ENCODE measurements around the gene MYH6.

Gene MYH6

DNA sequence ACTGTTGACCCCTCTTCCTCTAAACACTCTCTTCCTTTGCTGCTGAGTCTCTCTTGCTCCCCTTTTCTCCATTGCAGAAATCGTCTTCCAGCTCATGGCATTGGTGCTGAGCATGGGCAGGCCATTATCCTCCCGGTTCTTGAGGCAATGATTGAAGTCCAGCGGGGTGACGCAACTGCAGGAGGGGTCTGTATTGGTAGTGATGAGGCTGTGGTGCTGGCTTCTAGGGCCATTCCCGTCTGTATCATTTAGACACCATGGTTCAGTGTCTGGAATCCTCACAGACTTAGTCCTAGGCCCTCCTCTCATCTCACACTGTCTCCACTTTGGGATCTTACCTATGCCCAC is 54.7 kb downstream of the MYH6 start:
- no peak for DNase-seq

DNA sequence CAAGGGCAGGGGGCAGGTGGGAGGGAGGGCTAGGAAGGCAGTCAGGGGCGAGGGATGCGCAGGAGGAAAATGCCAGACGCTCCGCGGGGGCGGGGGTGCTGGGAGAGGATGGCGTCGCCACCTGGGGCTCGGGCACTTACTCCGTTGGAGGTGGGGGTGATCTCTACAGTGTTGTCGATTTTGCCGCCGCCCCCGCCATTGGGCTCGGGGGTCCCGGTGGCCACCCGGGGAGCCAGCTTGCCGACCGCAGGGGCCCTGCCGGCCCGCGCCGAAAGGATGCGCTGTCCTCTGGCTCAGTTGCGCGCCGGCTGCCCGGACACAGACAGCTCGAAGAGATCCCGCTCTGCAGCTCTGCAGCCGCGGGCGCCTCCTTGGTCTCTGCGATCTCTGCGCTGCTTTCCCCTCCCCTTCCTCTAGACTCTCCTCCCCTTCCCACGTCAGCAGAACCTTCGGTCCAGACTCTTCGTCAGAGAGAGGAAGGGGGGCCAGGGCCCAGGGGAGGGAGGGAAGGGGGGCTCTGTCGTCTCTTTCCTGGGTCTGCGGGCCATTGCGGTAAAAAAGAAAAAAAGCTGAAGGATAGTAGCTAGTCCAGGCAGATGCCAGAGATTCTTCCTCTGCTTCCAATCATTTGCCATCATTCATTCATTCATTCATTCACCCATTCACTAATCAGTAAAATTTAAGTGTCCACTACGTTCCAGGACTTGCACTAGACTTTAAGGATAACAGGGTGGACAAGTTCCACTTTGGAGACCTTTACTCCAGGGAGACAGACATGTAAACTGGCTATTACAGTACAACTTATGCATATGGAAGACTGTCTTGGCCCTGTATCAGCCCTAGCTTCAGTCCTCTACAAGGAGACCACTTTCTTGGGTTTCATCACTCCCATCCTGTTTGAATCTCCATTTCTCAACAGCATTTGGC is 55.3 kb downstream of the MYH6 start, which contains the start of gene SLC22A17:
Gene SLC22A17 (minus strand): TSS at position 382 of the 927 bp plus-strand sequence.
- DNase-seq = peak; percentile 86

DNA sequence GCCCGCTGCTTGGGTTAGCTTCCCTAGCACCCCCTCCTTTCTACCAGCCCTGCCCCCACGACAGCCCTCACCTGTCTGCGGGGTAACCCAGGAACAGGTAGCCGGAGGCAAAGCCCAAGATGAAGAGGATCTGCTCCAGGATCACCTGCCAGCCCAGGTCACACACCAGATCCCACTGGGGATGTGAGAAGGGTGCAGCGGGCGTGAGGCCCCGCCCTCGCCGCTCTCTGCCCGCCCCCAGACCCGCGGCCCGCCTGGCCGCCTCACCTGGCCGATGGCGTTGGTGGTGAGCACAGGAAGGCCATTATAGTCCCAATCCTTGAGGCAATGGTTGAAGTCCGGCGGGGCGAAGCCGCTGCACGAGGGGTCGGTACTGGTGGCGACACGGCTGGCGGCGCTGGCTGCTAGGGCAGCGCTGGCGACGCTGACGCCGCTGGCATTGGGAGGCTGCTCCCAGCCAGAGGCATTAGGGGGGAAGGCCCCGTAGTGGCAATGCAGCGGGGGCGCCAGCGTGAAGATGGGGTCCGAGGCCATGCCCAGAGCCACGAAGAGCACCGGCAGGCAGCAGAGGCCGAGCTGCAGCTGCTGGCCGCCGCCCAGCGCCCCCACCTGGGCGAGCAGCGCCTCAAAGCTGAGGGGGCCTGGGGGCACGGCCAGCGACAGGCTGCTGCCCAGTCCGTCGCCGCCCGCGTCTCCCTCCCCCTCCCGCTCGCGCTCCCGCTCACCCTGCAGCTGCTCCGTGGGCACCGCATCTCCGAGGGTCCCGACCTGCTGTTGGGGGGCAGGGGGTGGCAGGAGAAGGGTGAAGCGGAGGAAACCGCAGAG is 56.2 kb downstream of the MYH6 start:
- no peak for DNase-seq

DNA sequence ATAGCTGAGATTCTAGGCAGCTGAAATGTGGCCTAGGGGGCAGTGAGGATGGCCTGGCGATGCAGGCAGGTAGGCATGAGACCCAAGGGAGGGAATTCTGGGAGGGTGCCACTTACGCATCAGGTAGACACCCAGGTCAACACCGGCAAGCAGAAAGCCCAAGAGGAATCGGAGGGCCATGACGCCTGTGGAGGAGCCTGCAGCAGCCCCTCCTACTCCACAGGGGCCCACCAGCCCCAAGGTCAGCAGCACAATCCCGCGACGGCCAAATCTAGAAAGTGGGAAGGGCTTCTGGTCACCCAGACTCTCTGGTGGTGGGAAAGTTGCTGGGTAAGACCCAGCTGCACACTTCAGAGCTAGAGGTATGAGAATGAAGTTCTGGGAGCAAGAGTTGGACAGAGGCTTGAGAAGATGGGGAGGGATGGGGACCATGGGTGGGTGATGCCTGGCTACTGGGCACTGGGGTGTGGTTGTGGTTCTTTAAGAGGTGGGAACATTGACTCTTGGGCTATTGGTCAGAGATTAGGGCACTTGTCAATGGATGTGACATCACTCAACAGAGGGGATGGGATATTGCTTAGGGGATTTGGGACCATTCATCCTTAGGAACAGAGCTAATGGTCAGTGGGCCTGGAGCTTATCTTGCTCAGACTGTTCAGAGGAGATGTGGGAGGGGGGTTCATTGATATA is 58.8 kb downstream of the MYH6 start:
- DNase-seq = no peak

DNA sequence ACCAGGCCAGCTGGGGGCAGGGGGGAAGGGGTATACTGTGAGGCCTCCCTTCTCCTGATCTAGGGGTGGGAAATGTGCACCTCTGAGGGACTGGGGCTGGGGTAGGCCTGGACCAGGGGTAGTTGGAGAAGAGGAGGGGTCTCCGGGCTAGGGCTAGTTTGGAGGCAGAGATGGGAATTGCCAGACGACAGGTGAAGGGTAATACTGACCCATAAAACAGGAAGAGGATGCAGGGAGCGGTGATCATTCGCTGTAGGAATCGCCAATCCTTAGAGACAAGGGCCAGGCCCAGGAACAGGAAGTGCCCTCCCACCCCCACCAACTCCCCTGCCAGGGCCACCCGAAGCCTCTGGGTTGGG is 59.8 kb downstream of the MYH6 start:
- DNase-seq = no peak

DNA sequence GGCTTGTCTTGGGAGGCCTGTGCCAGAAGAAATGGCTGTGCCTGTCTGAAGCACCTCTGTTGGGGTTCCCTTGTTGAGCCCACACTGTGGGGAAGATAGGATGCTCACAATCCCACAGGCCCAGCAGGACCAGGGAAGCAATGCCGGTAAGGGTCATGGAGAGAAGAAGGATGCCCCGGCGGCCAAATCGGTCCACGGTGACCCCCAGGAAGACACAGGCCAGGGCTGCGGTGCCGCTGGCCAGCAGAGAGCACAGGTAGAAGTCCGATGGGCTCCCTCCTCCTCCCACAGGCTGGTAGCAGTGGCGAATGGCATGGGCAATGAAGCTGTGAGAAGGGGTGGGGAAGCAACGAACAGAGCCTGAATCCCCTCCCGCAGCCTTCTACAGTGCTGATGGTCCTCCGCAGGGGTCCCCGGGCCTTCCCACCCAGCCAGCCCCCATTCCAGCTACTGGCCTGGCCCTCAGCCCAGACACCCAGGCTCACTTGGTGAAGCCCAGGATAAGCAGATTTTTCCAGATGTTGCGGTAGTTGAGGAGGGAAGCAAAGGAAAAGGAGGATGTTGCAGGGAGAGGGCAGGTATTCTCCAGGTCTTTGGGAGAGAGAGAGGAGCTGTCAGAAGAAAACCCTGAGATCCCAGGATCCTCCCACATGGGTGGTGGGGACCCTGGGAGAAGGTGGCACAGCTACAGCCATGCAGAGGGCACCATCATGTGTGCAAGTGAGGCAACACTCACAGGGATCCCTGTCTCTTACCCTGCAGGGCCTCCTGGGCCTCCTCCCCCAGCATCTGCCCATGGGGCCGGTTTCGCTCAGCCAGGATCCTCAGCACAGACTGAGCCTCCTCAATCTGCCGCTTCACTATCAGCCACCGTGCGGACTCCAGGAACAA is 60.4 kb downstream of the MYH6 start:
- no peak for DNase-seq

DNA sequence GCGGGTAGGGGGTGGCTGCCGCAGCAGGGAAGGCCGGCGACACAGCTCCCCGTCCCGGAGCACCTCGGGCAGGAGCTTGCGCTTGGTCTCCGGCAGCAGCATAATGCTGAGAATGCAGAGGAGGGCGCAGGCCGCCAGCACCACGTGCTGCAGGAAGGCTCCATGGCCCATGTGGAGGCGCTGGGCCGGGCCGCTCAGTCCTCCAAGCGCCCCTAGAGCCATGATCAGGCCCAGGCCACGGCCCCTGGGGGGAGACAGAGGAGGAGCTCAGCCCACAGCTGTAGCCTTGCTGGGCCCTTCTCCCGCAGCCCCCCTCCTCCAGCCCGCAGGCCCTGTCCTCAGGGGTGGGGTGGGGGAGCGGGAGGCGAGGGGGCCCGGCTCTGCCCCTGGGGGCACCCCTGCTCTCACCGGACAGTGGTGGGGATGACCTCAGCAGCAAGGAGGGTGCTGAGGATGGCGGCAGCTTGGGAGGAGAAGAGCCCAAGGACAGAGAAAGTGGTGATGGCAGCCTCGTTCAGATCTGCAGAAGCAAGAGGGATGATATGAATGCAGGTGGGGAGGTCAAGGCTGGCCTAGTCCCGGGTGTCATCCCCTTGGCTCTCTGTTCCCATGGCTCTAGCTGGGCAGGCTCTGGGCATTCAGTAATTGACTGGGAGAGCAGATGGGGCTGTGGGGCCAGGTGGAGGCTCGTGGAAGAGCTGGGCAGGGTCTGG is 61.2 kb downstream of the MYH6 start:
- DNase-seq = no peak

DNA sequence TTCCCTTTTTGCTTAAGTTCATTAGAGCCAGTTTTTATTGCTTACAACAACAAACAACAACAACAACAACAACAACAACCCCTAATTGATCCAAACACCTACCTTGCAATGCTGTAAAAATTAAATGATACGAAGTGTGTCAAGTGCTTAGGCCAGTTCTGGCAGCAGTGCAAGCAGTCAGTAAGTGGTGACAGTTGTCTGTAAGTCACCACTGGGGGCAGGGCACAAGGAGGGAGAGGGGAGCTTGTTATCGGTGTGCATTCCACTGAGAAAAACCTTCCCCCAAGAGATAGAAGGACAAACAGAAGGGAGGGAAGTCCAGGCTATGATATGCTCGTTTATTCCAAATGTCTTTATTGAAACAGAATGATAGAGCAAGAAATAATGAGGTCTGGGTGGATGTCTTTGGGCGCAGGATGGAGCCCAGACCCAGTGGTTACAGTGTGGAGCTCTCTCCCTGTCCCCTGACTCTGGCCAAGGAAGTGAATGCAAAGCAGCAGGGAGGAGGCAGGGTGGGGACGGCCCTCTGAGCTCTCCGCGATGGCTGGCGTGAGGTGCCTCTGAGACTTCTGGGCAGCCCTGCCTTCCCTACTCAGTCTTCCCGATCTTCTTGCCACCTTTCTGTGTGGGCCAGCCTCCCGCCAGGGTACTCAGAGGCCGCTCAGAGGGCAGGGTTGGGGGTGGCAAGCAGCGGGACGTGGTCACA is 61.9 kb downstream of the MYH6 start:
- DNase-seq = no peak

DNA sequence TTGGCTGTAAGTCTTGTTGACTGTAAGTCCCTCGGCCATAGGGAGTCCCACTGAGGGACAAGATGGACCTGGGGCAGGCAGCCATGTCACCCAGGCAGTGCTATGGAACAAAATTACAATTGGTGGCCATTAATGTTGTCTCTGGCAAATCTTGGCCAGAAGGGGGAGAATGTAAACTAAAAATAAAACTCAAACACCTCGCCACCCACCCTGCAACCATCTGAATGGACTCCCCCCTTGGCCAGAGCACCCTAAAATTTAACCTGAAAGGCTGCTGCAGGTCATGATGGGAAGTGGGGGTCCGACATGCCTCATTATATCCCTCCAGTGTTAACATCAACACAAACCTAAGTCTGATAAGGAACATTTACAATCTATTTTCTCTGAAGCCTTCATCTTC is 63.6 kb downstream of the MYH6 start:
- no peak for DNase-seq

DNA sequence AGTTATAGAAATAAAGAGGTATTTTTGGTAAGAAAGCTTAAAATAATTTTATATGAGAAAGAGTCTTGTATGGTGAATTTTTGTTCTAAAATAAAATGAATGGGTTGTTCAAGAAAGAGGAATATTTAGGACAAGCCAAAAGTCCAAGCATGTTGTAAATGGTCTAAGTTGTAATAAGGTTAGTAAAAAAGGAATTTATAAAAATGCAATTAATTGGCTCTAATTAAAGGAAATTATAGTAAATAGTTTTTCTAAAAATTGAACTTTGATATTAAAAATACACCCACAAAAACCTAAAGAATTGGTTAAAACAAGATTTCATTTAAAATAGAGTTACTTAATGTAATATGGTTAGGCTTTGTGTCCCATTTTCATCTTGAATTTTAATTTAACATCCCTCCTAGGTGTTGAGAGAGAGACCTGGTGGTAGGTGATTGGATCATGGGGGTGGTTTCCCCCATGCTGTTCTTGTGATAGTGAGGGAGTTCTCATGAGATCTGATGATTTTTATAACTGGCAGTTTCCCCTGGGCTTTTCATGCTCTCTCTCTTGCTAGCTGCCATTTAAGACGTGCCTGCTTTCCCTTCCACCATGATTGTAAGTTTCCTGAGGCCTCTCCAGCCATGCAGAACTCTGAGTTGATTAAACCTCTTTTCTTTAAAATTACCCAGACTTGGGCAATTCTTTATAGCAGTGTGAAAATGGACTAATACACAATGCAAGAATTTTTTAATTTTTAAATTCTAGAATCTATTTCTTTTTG is 68.4 kb downstream of the MYH6 start:
- DNase-seq = no peak

DNA sequence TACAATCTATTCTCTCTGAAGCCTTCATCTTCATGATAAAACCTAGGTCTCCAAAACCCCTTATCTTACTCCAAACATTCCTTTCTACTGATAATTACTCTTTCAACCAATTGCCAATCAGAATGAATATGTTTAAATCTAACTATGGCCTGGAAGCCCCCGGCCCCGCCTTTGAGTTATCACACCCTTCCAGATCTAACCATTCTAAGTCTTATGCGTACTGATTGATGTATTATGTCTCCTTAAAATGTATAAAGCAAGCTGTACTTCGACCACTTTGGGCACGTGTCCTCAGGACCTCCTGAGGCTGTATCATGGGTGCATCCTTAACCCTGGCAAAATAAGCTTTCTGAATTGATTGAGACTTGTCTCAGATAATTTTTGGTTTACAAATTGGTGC is 72.5 kb downstream of the MYH6 start:
- DNase-seq = no peak

Measured in NCI-H1436 (cell line).